Gastrocnemius medialis (tissue), 4 donors: Measurements from ENCODE around the gene ZNF777. TPM values are rescaled to one million over a fixed set of nuclear protein-coding genes. Genes with fewer than 3 reads are reported as not detected.

Experiments used
- ATAC-seq, 2 donors: fragments of 150-250 bp; one replicate each; pipeline ENCODE4 v1.9.1; 2016
- DNase-seq, 2 donors: peaks; one replicate each; pipeline ENCODE4 v3.0.0-alpha.2; 2019
- H3K27ac ChIP-seq, 4 donors: fragments of 200-600 bp; sonication (generic); 1 replicate in 1 of 4; 2 replicates in 3 of 4; pipeline ENCODE4 v1.5.1; 2016 to 2018; ENCODE audit warnings: mild to moderate bottlenecking in 2 of 4, moderate library complexity in 1 of 4
- H3K27me3 ChIP-seq, 3 donors: fragments of 200-600 bp; sonication (generic) in 2 of 3; 1 replicate in 1 of 3; 2 replicates in 2 of 3; pipeline versions ENCODE4 v1.5.1 to v1.6.0; 2016 to 2019; ENCODE audit warnings: mild to moderate bottlenecking in 1 of 3, moderate library complexity in 1 of 3
- H3K36me3 ChIP-seq, 2 donors: fragments of 200-600 bp; sonication (generic) in 1 of 2; one replicate each; pipeline ENCODE4 v1.5.1; 2017 to 2018
- H3K4me1 ChIP-seq, 2 donors: fragments of 200-600 bp; sonication (generic) in 1 of 2; one replicate each; pipeline ENCODE4 v1.5.1; 2016 to 2017; ENCODE audit warnings: mild to moderate bottlenecking in 2 of 2
- H3K4me3 ChIP-seq, 4 donors: fragments of 200-600 bp; sonication (generic) in 3 of 4; 1 replicate in 1 of 4; 2 replicates in 3 of 4; pipeline ENCODE4 v1.5.1; 2016 to 2019; ENCODE audit warnings: mild to moderate bottlenecking in 2 of 4
- H3K9me3 ChIP-seq, 3 donors: fragments of 200-600 bp; sonication (generic) in 2 of 3; 1 replicate in 1 of 3; 2 replicates in 2 of 3; pipeline ENCODE4 v1.5.1; 2016 to 2019
- CTCF ChIP-seq, 5 experiments: fragments of 450-650 bp in 3 of 5; fragments of 200-600 bp in 2 of 5; sonication (generic) in 2 of 5; IDR thresholded peaks in 4 of 5; conservative IDR thresholded peaks in 1 of 5; 1 replicate in 4 of 5; 2 replicates in 1 of 5; pipeline ENCODE4 v1.5.1; 2016 to 2019; ENCODE audit warnings: antibody characterized with exemption in 5 of 5, mild to moderate bottlenecking in 3 of 5, moderate library complexity in 3 of 5
- POLR2A ChIP-seq, 2 donors: fragments of 450-650 bp; IDR thresholded peaks; one replicate each; pipeline ENCODE4 v1.6.1; 2017; ENCODE audit warnings: antibody characterized with exemption in 2 of 2, mild to moderate bottlenecking in 2 of 2, moderate library complexity in 2 of 2
- in situ Hi-C, 4 donors: fragments of 200-750 bp; cut with MboI; loops; one replicate each; pipeline versions ENCODE4 v1.15.0 to v1.8.0; 2017; ENCODE audit warnings: low sequenced_read_pairs in 4 of 4
- intact Hi-C: fragments of 100-400 bp; cut with DNase I; formaldehyde crosslinking; loops from one replicate; pipeline ENCODE4 v1.15.1; 2023; ENCODE audit warnings: low total_unique reads
- total RNA-seq, 4 donors: library from RNA; depleted of rRNA; stranded (reverse); fragments of >200 nt; gene quantifications; one replicate each; pipeline versions ENCODE4 v1.1.0 to v1.2.3, GENCODE V29; 2016

ZNF777 gene
- total RNA-seq, 4 donors from 2014 or later = 7.6 to 17.6 (median 15.1) TPM

- no peak for TF ChIP-seq CTCF (IDR thresholded peaks at IDR 0.05 in 4 of 5, conservative IDR thresholded peaks at IDR 0.05 in 1 of 5)
- no peak for TF ChIP-seq POLR2A (IDR thresholded peaks at IDR 0.05)
- intact Hi-C loops = no loop called here
- in situ Hi-C loops = no loop called here
Measured at GRCh38 chr7:149466364-149466763, 5.5 kb upstream of the ZNF777 start.

GRCh38 chr7:149463500-149464161 lies 2.8 kb upstream of the ZNF777 start:
- DNase-seq (no peak), ATAC-seq (no peak)
- H3K36me3 ChIP-seq = no peaks in the 10 kb centered on the region
- no peak for TF ChIP-seq CTCF (IDR thresholded peaks at IDR 0.05 in 4 of 5, conservative IDR thresholded peaks at IDR 0.05 in 1 of 5)
- TF ChIP-seq POLR2A (IDR thresholded peaks at IDR 0.05) = no peak
- H3K4me1 ChIP-seq = peaks cover 9 to 10% of the 10 kb centered on the region in 2 donors
- no peak overlapping the region for H3K27ac ChIP-seq
- H3K27me3 ChIP-seq = no peaks in the 10 kb centered on the region
- intact Hi-C loops = loop anchor here (5.0 kb wide), 1 partner anchor 41 kb away; no protein-coding TSS in a partner anchor
- in situ Hi-C loops = no loop called here
- H3K4me3 ChIP-seq = no peak overlapping the region
- no peaks in the 10 kb centered on the region for H3K9me3 ChIP-seq

More at GRCh38 chr7:149466364-149466763, 5.5 kb upstream of the ZNF777 start:
- Histone ChIP-seq H3K27ac (no peak overlapping the region), H3K36me3 (peaks cover 0 to 8% of the 10 kb centered on the region in 2 donors), H3K9me3 (no peaks in the 10 kb centered on the region), H3K4me1 (no peaks in the 10 kb centered on the region), H3K4me3 (no peak overlapping the region), H3K27me3 (no peaks in the 10 kb centered on the region)
- ATAC-seq (no peak), DNase-seq (no peak)

- Histone ChIP-seq H3K4me3 (no peak overlapping the region), H3K27ac (no peak overlapping the region), H3K36me3 (no peaks in the 10 kb centered on the region), H3K4me1 (peaks cover 14 to 15% of the 10 kb centered on the region in 2 donors), H3K27me3 (no peaks in the 10 kb centered on the region), H3K9me3 (no peaks in the 10 kb centered on the region)
- ATAC-seq (no peak), DNase-seq (no peak)
- in situ Hi-C loops = no loop called here
- intact Hi-C loops = loop anchor here (5.0 kb wide), 1 partner anchor 40 kb away; no protein-coding TSS in a partner anchor
- TF ChIP-seq CTCF (IDR thresholded peaks at IDR 0.05 in 4 of 5, conservative IDR thresholded peaks at IDR 0.05 in 1 of 5) (no peak), POLR2A (IDR thresholded peaks at IDR 0.05) (no peak)
Measured at GRCh38 chr7:149462101-149462520, 1.2 kb upstream of the ZNF777 start.

- no peak for TF ChIP-seq CTCF (IDR thresholded peaks at IDR 0.05 in 4 of 5, conservative IDR thresholded peaks at IDR 0.05 in 1 of 5)
- TF ChIP-seq POLR2A (IDR thresholded peaks at IDR 0.05) = no peak
- no peak for DNase-seq
- Histone ChIP-seq H3K4me3 (peak overlapping the region; percentile 60 to 81 (median 64)), H3K9me3 (no peaks in the 10 kb centered on the region), H3K27me3 (no peaks in the 10 kb centered on the region), H3K4me1 (peaks cover 14 to 15% of the 10 kb centered on the region in 2 donors), H3K36me3 (peaks cover 0 to 9% of the 10 kb centered on the region in 2 donors), H3K27ac (peak overlapping the region in 1 of 4 donors; percentile 46)
- intact Hi-C loops = loop anchor here (1.0 to 5.0 kb wide), 3 partner anchors 37 to 197 kb away; partner anchors contain the start of gene ZNF783
- ATAC-seq = peak; percentile 47 to 57
- in situ Hi-C loops = no loop called here
Measured at GRCh38 chr7:149459540-149460452, 1.1 kb downstream of the ZNF777 start.
